ENCODE data around the gene SET. TPM values are rescaled to one million over a fixed set of nuclear protein-coding genes. Genes with fewer than 3 reads are reported as not detected.

SET gene
- total and polyA plus RNA-seq, 2 of the 13 experiments (the other 11 are each of a cell fraction or from before 2014, with no cell fraction given) = 94.2 to 611 TPM

GRCh38 chr9:128723866-128724743 is 35.1 kb downstream of the SET start, which contains the start of gene ZDHHC12 (continued):
- no peak; the same call in 1 of the 2 replicates for TF ChIP-seq ZBTB2 (CRISPR knock-in tag; IDR thresholded peaks at IDR 0.05; ENCODE audit: low read depth)
- TF ChIP-seq CBX5 (CRISPR knock-in tag; IDR thresholded peaks at IDR 0.05; ENCODE audit: borderline replicate concordance) = peak; percentile 43; the same call in 1 of the 2 replicates
- no peak for TF ChIP-seq ZNF678 (CRISPR knock-in tag; IDR thresholded peaks at IDR 0.05)
- no peak for TF ChIP-seq ZNF639 (CRISPR knock-in tag; conservative IDR thresholded peaks at IDR 0.05)
- no peak for TF ChIP-seq TOE1 (CRISPR knock-in tag; IDR thresholded peaks at IDR 0.05)
- TF ChIP-seq KMT2B (CRISPR knock-in tag; IDR thresholded peaks at IDR 0.05) = no peak
- no peak for TF ChIP-seq ZNF335 (CRISPR knock-in tag; IDR thresholded peaks at IDR 0.05)
- TF ChIP-seq POLR2G (IDR thresholded peaks at IDR 0.05; ENCODE audit: low read depth, low read length) = peak; percentile 96
- no peak for TF ChIP-seq ARID2 (CRISPR knock-in tag; IDR thresholded peaks at IDR 0.05; ENCODE audit: borderline replicate concordance)
- no peak for TF ChIP-seq CEBPB (IDR thresholded peaks at IDR 0.05; ENCODE audit: borderline replicate concordance, low read depth, low read length)
- TF ChIP-seq RCOR2 (CRISPR knock-in tag; IDR thresholded peaks at IDR 0.05) = peak; percentile 99
- peak; percentile 78 to 95 for TF ChIP-seq POLR2A (IDR thresholded peaks at IDR 0.05; ENCODE audit: insufficient read depth in 1 of 2, low read depth in 2 of 2, low read length in 2 of 2)
- no peak; the same call in 1 of the 2 replicates for TF ChIP-seq ZNF768 (CRISPR knock-in tag; IDR thresholded peaks at IDR 0.05)
- TF ChIP-seq CEBPZ (IDR thresholded peaks at IDR 0.05; ENCODE audit: low read length) = no peak
- peak; percentile 84 for TF ChIP-seq ZNF784 (CRISPR knock-in tag; IDR thresholded peaks at IDR 0.05; ENCODE audit: borderline replicate concordance)
- peak; percentile 35; the same call in 1 of the 2 replicates for TF ChIP-seq IKZF5 (CRISPR knock-in tag; IDR thresholded peaks at IDR 0.05)
- TF ChIP-seq MXD4 (CRISPR knock-in tag; IDR thresholded peaks at IDR 0.05) = peak; percentile 46; the same call in 1 of the 2 replicates
- TF ChIP-seq HOMEZ (CRISPR knock-in tag; IDR thresholded peaks at IDR 0.05; ENCODE audit: low read depth) = peak; percentile 19; the same call in 1 of the 2 replicates
- peak; percentile 33; the same call in 1 of the 2 replicates for TF ChIP-seq SALL1 (CRISPR knock-in tag; IDR thresholded peaks at IDR 0.05)
- TF ChIP-seq ZMYM3 (CRISPR knock-in tag; IDR thresholded peaks at IDR 0.05) = peak; percentile 100
